Measurements from ENCODE around the gene PLAAT2. TPM values are rescaled to one million over a fixed set of nuclear protein-coding genes. Genes with fewer than 3 reads are reported as not detected.
A peak's percentile ranks its signal among the peaks of the same experiment; 100 is the strongest.

PLAAT2 gene
- total RNA-seq, 1 donor from 2014 or later = 0.29 TPM

DNA sequence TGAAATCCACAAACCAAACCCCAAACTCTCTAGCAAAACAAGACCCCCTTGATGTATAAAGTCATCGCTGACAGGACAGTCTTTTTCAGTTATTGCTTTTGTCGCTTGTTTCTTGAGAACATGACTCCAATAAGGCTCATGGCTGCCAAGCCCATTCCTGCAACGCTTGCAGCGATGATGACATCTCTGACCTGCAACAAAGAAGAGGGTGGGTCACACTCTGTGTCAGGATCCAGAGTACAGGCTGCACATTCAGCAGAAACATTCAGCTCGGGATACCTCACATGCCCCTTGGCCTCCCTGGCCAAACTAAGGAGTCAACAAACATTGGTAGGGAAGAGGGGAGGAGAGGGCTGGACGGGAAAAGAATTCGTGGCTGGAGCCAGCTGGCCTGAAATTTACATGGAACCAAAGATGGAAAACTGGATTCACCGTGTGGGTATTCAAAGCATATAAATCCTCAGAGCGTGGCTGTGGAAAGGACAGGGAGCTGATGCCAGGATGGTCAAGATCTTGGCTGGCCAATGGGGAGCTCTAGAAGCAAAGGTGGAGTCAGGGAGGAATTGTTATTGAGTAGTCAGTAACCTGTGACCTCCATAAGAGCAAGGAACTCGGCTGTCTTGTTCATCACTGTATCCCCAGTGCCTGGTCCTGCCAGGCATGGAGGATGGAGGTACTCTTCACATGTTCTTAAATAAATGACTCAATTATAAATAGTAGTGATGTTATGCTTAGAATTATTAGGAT lies 11.8 kb upstream of the PLAAT2 start:
- DNase-seq (ENCODE audit: low read depth) = no peak
- H3K4me3 ChIP-seq (ENCODE audit: low read depth, low read length) = no peak overlapping the region

DNA sequence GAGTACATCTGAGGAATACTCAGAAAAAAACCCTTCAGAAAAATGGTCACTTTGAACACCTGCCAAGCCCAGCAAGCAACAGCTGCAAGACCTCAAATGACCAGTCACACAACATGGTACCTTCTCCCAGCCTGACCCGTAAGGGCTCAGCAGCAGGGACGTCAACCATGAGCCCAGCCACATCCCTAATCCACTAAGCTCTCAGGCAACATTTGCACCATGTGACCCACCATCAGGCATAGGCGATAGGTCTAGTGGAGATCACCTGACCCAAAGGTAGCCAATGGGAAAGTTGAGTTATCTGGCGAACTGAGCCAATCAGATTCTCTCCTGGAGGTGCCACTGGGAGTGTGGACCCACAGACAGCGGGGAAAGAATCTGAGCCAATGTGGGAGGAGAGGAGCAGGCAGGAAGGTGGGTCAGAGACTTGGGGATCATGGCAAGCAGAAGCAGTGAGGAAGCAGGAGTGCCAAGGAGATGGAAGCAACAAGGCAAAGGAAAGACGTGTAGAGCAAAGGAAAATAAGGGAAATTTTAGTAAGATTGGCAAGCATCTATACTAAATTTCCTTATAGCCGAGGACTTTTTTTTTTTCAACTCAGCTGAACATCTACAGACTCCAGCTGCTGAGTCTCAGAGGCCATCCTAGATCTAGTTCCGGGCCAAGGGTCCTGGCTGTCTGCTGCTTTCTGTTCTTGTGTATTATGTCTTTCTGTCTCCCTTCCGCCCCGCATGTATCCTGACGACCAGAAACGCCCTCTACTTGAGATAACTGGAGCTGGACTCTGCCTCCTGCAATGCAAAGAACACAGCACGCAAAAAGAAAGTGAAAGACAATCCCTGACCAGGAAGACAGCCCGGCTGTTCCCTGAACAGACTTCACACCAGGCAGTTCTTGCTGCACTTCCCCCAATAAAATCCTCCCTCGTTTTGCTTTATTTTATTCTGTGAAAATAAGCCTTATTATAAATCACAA lies 11.0 kb upstream of the PLAAT2 start:
- no peak for DNase-seq (ENCODE audit: low read depth)
- TF ChIP-seq, protein P1, sequence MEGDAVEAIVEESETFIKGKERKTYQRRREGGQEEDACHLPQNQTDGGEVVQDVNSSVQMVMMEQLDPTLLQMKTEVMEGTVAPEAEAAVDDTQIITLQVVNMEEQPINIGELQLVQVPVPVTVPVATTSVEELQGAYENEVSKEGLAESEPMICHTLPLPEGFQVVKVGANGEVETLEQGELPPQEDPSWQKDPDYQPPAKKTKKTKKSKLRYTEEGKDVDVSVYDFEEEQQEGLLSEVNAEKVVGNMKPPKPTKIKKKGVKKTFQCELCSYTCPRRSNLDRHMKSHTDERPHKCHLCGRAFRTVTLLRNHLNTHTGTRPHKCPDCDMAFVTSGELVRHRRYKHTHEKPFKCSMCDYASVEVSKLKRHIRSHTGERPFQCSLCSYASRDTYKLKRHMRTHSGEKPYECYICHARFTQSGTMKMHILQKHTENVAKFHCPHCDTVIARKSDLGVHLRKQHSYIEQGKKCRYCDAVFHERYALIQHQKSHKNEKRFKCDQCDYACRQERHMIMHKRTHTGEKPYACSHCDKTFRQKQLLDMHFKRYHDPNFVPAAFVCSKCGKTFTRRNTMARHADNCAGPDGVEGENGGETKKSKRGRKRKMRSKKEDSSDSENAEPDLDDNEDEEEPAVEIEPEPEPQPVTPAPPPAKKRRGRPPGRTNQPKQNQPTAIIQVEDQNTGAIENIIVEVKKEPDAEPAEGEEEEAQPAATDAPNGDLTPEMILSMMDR (conservative IDR thresholded peaks at IDR 0.05; ENCODE audit: low read depth, low read length) = no peak
- no peak overlapping the region for H3K4me3 ChIP-seq (ENCODE audit: low read depth, low read length)

More for the DNA sequence above, 11.8 kb upstream of the PLAAT2 start:
- TF ChIP-seq, protein P1 (conservative IDR thresholded peaks at IDR 0.05; ENCODE audit: low read depth, low read length) = no peak

DNA sequence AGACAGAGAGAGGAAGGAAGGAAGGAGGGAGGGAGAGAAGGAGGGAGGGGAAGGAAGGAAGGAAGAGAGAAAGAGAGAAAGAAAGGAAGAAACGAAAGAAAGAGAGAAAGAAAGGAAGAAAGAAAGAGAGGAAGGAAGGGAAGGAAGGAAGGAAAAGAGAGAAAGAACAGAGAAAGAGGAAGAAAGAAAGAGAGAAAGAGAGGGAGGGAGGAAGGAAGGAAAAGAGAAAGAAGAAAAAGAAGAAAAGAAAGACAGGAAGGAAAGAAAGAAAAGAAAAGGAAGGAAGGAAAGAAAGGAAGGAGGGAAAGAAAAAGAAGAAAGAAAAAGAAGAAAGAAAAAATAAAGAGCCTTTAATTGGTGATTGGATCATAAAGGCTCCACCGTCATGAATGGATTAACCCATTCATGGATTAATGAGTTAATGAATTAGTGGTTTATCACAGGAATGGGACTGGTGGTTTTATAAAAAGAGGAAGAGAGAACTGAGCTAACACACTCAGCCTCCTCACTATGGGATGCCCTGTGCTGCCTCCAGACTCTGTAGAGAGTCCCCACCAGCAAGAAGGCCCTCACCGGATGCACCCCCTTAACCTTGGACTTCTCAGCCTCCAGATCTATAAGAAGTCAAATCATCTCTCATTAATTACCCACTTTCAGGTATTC lies 9.0 kb upstream of the PLAAT2 start:
- DNase-seq (ENCODE audit: low read depth) = no peak
- H3K4me3 ChIP-seq (ENCODE audit: low read depth, low read length) = no peak overlapping the region
- TF ChIP-seq, protein P1 (conservative IDR thresholded peaks at IDR 0.05; ENCODE audit: low read depth, low read length) = no peak

DNA sequence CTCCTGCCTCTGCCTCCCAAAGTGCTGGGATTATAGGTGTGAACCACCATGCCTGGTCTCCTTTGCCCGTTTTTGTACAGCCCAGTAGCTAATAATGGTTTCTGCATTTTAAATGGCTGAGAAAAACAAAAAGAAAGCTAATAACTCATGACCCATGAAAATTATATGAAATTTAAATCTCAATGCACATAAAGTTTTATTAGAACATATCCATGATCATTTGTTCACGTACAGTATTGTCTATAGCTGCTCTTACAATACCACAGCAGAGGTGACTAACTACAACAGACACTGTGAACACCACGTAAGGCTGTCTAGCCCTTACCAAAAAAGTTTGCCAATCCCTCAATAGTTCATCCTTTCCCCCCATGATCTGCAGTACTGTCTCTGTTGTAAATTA lies 6.4 kb upstream of the PLAAT2 start:
- no peak for DNase-seq (ENCODE audit: low read depth)

DNA sequence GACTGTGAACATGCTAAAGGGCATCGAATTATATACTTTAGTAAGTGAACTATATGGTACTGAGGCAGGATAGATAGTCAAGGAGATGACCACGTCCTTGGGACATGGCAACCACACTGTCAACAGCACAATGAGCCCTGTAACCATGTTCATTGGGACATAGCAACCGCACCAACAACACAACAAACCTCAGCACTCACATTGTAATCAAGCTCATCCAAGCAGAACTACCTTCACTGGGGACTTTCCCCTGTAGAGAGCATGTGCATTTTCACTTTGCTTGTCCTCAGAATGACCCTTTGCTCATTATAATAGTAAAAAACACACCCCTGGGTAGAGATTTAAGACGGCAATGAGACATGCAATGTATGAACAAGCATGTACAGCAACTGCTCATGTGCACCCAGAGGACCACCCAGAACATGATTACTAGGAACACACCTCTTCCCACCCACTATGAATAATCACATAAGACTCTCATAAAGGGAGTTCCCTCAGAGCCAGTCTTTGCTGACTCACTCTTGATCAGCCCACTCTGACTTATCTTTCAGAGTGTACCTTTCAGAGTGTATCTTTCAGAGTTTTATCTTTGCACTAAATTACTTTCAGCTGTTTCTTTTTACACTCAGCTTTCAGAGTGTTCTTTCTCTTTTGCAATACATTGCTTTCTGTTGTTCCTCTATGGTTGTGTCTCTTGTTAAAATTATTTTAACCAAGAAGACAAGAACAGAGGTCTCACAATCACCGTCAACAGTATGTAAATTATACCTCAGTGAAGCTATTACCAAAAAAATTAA lies 4.1 kb upstream of the PLAAT2 start:
- peak; percentile 99 for DNase-seq (ENCODE audit: low read depth)
- no peak overlapping the region for H3K4me3 ChIP-seq (ENCODE audit: low read depth, low read length)
- TF ChIP-seq, protein P1 (conservative IDR thresholded peaks at IDR 0.05; ENCODE audit: low read depth, low read length) = no peak

More for the DNA sequence above, 6.4 kb upstream of the PLAAT2 start:
- TF ChIP-seq, protein P1 (conservative IDR thresholded peaks at IDR 0.05; ENCODE audit: low read depth, low read length) = no peak
- H3K4me3 ChIP-seq (ENCODE audit: low read depth, low read length) = no peak overlapping the region

DNA sequence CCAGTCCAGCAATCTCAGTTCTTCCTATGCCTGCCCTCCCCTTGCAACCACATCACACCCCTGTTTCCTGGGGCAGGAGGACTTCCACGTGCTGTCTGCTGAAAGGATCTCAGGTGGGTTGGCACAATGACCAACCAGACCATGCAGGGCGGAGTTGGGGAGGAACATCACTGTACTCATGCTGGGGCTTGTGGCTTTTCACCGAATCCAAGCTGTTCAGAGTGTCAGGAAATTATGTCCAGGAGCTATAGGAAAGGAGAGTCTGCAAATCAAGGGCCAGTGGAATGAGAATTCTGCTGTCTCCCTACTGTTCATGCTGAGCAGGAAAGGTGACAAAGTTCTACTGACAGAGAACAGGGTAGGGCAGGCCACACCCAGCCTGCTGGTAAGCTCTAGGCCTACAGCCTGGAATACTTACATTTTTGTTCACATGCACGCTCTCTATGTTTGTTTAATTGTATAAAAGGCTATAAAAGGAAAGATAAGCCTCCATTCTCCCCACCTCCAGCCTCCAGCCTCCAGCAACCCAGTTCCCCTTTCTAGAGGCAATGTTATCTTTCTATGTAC lies 1.7 kb upstream of the PLAAT2 start:
- TF ChIP-seq, protein P1 (conservative IDR thresholded peaks at IDR 0.05; ENCODE audit: low read depth, low read length) = no peak
- H3K4me3 ChIP-seq (ENCODE audit: low read depth, low read length) = no peak overlapping the region
- DNase-seq (ENCODE audit: low read depth) = no peak

Measured in epithelial cell of proximal tubule (primary cell).